Trophoblast cell (in vitro differentiated cells and primary cell): ENCODE measurements around the gene CWF19L1.

Source experiments
- DNase-seq, 2 donors: peaks; one replicate each; pipeline ENCODE4 v3.0.0-alpha.2; 2016
- H2AFZ ChIP-seq: 2 replicates; pipeline ENCODE4 v1.6.1; 2013; ENCODE audit warnings: low read length, moderate library complexity, mild to moderate bottlenecking; ENCODE audit not compliant: insufficient read depth, poor library complexity
- H2AK5ac ChIP-seq: 2 replicates; pipeline ENCODE4 v1.6.1; 2013; ENCODE audit warnings: mild to moderate bottlenecking, low read length
- H2BK120ac ChIP-seq: 2 replicates; pipeline ENCODE4 v1.6.1; 2013; ENCODE audit warnings: low read length, mild to moderate bottlenecking, moderate library complexity; ENCODE audit not compliant: insufficient read depth, poor library complexity
- H2BK12ac ChIP-seq: 2 replicates; pipeline ENCODE4 v1.6.1; 2013; ENCODE audit warnings: mild to moderate bottlenecking, low read length, moderate library complexity
- H2BK5ac ChIP-seq: 2 replicates; pipeline ENCODE4 v1.6.1; 2013; ENCODE audit warnings: low read length, low read depth, moderate library complexity, mild to moderate bottlenecking; ENCODE audit not compliant: poor library complexity
- H3K14ac ChIP-seq: 2 replicates; pipeline ENCODE4 v1.6.1; 2013; ENCODE audit warnings: mild to moderate bottlenecking, low read length
- H3K18ac ChIP-seq: 2 replicates; pipeline ENCODE4 v1.6.1; 2013; ENCODE audit warnings: mild to moderate bottlenecking, low read length
- H3K23ac ChIP-seq: 2 replicates; pipeline ENCODE4 v1.6.1; 2013; ENCODE audit warnings: low read length
- H3K27ac ChIP-seq: 2 replicates; pipeline ENCODE4 v1.5.1; 2013; ENCODE audit warnings: low read depth, mild to moderate bottlenecking, inconsistent platforms, low read length, moderate library complexity
- H3K27me3 ChIP-seq: 2 replicates; pipeline ENCODE4 v1.6.1; 2013; ENCODE audit warnings: inconsistent platforms, mild to moderate bottlenecking, low read length, moderate library complexity; ENCODE audit not compliant: insufficient read depth
- H3K36me3 ChIP-seq, 2 experiments: 1 replicate in 1 of 2; 2 replicates in 1 of 2; pipeline ENCODE4 v1.6.1; 2013; ENCODE audit warnings: low read length in 2 of 2, mild to moderate bottlenecking in 2 of 2, moderate library complexity in 1 of 2; ENCODE audit not compliant: insufficient read depth in 2 of 2, control insufficient read depth in 1 of 2
- H3K4ac ChIP-seq: 2 replicates; pipeline ENCODE4 v1.6.1; 2013; ENCODE audit warnings: low read depth, mild to moderate bottlenecking, low read length, moderate library complexity
- H3K4me1 ChIP-seq, 2 experiments: 1 replicate in 1 of 2; 2 replicates in 1 of 2; pipeline ENCODE4 v1.6.1; 2013; ENCODE audit warnings: low read length in 2 of 2, mild to moderate bottlenecking in 2 of 2, moderate library complexity in 1 of 2; ENCODE audit not compliant: insufficient read depth in 2 of 2, control insufficient read depth in 1 of 2
- H3K4me2 ChIP-seq: 2 replicates; pipeline ENCODE4 v1.6.1; 2013; ENCODE audit warnings: inconsistent platforms, mild to moderate bottlenecking, low read length, moderate library complexity
- H3K4me3 ChIP-seq: 2 replicates; pipeline ENCODE4 v1.5.1; 2013; ENCODE audit warnings: mild to moderate bottlenecking, low read depth, low read length, inconsistent platforms
- H3K79me1 ChIP-seq: one replicate; pipeline ENCODE4 v1.6.1; 2013; ENCODE audit warnings: low read length
- H3K79me2 ChIP-seq: 2 replicates; pipeline ENCODE4 v1.6.1; 2013; ENCODE audit warnings: low read length, mild to moderate bottlenecking; ENCODE audit not compliant: control insufficient read depth, insufficient read depth, poor library complexity
- H3K9ac ChIP-seq: 2 replicates; pipeline ENCODE4 v1.6.1; 2013; ENCODE audit warnings: mild to moderate bottlenecking, low read length
- H3K9me3 ChIP-seq: 2 replicates; pipeline ENCODE4 v1.6.1; 2013; ENCODE audit warnings: low read depth, mild to moderate bottlenecking, control low read depth, inconsistent platforms, low read length; ENCODE audit not compliant: insufficient read depth
- H4K12ac ChIP-seq: 2 replicates; pipeline ENCODE4 v1.6.1; 2013; ENCODE audit warnings: low read depth, mild to moderate bottlenecking, low read length, moderate library complexity
- H4K8ac ChIP-seq: 2 replicates; pipeline ENCODE4 v1.6.1; 2013; ENCODE audit warnings: low read depth, mild to moderate bottlenecking, low read length, moderate library complexity
- H4K91ac ChIP-seq: one replicate; pipeline ENCODE4 v1.6.1; 2013; ENCODE audit warnings: low read depth, mild to moderate bottlenecking, low read length, moderate library complexity
- WGBS: extraction: QIAGEN DNeasy Blood & Tissue Kit; methylation state at CpG from one replicate; pipeline ENCODE4 v1.1.7; 2013; ENCODE audit warnings: missing lambda C conversion rate; ENCODE audit not compliant: insufficient read length, insufficient coverage; ENCODE audit errors: extremely low coverage; 5-methylcytosine and 5-hydroxymethylcytosine counted together

The CWF19L1 gene

GRCh38 chr10:100192350-100192749 is 75.1 kb downstream of the CWF19L1 start:
- Histone ChIP-seq H2BK5ac (no peak overlapping the region), H3K79me2 (no peaks in the 10 kb centered on the region), H3K79me1 (no peaks in the 10 kb centered on the region), H3K36me3 (peaks cover 6 to 25% of the 10 kb centered on the region in 2 experiments), H2BK12ac (no peak overlapping the region), H4K12ac (no peak overlapping the region), H3K9ac (no peak overlapping the region), H2AFZ (no peak overlapping the region), H3K4me3 (no peak overlapping the region), H3K27me3 (no peaks in the 10 kb centered on the region), H3K18ac (no peak overlapping the region), H3K4me2 (no peak overlapping the region), H3K4ac (no peak overlapping the region), H3K14ac (no peak overlapping the region), H3K27ac (no peak overlapping the region), H2BK120ac (no peak overlapping the region), H3K9me3 (no peaks in the 10 kb centered on the region), H4K8ac (no peak overlapping the region), H3K4me1 (no peaks in the 10 kb centered on the region), H2AK5ac (no peak overlapping the region), H3K23ac (no peak overlapping the region), H4K91ac (no peak overlapping the region)
- WGBS = no CpG with 5 or more reads among the region's 2 CpGs
- DNase-seq = peak in 1 of 2 donors; percentile 12

GRCh38 chr10:100186253-100187212 is 80.9 kb downstream of the CWF19L1 start:
- H3K4me1 ChIP-seq = peaks cover 3 to 7% of the 10 kb centered on the region in 2 experiments
- no peak overlapping the region for H2AK5ac ChIP-seq
- H3K27ac ChIP-seq = peak overlapping the region; percentile 37
- H3K4ac ChIP-seq = peak overlapping the region; percentile 0
- DNase-seq = peak in 1 of 2 donors; percentile 44
- H3K14ac ChIP-seq = peak overlapping the region; percentile 19
- H4K91ac ChIP-seq = peak overlapping the region; percentile 23
- H2BK5ac ChIP-seq = peak overlapping the region; percentile 15
- no peaks in the 10 kb centered on the region for H3K27me3 ChIP-seq
- H3K79me2 ChIP-seq = peaks cover 7% of the 10 kb centered on the region
- H2BK120ac ChIP-seq = no peak overlapping the region
- peak overlapping the region; percentile 39 for H3K18ac ChIP-seq
- H3K9ac ChIP-seq = peak overlapping the region; percentile 72
- peak overlapping the region; percentile 32 for H2AFZ ChIP-seq
- no peak overlapping the region for H2BK12ac ChIP-seq
- peak overlapping the region; percentile 40 for H4K12ac ChIP-seq
- no CpG with 5 or more reads among the region's 28 CpGs for WGBS
- peak overlapping the region; percentile 78 for H3K4me2 ChIP-seq
- H3K23ac ChIP-seq = no peak overlapping the region
- no peaks in the 10 kb centered on the region for H3K9me3 ChIP-seq
- peaks cover 3 to 11% of the 10 kb centered on the region in 2 experiments for H3K36me3 ChIP-seq
- H3K4me3 ChIP-seq = peak overlapping the region; percentile 89
- peaks cover 10% of the 10 kb centered on the region for H3K79me1 ChIP-seq
- peak overlapping the region; percentile 86 for H4K8ac ChIP-seq

- Histone ChIP-seq H3K4ac (peak within 1 kb of the TSS; percentile 80), H3K27ac (peak within 1 kb of the TSS; percentile 73), H3K14ac (peak within 1 kb of the TSS; percentile 86), H3K9ac (peak within 1 kb of the TSS; percentile 86), H3K79me1 (peaks cover 10% of the 10 kb centered on the region), H2BK12ac (peak within 1 kb of the TSS; percentile 39), H3K23ac (no peak within 1 kb of the TSS), H2BK5ac (peak within 1 kb of the TSS; percentile 84), H4K12ac (peak within 1 kb of the TSS; percentile 40), H4K91ac (peak within 1 kb of the TSS; percentile 82), H4K8ac (peak within 1 kb of the TSS; percentile 93), H2AK5ac (peak within 1 kb of the TSS; percentile 40), H3K18ac (peak within 1 kb of the TSS; percentile 86), H3K4me1 (peaks cover 3 to 7% of the 10 kb centered on the region in 2 experiments), H2BK120ac (peak within 1 kb of the TSS; percentile 75), H3K27me3 (no peaks in the 10 kb centered on the region), H3K4me3 (peak within 1 kb of the TSS; percentile 89), H3K36me3 (peaks cover 3 to 6% of the 10 kb centered on the region in 2 experiments), H3K4me2 (peak within 1 kb of the TSS; percentile 78), H2AFZ (peak within 1 kb of the TSS; percentile 93), H3K79me2 (peaks cover 7% of the 10 kb centered on the region), H3K9me3 (no peaks in the 10 kb centered on the region)
- whole genome bisulfite sequencing = no CpG with 5 or more reads among the region's 65 CpGs
- peak; percentile 96 to 99 for DNase-seq
Measured at GRCh38 chr10:100185364-100186252, 81.8 kb downstream of the CWF19L1 start, which contains the start of gene ERLIN1. Gene ERLIN1, minus strand, starts transcription at chr10:100186029. Its CDS starts 403 bp downstream, at chr10:100185626.

GRCh38 chr10:100184840-100185239 is 82.6 kb downstream of the CWF19L1 start:
- H3K79me1 ChIP-seq = peaks cover 10% of the 10 kb centered on the region
- DNase-seq = no peak
- H3K18ac ChIP-seq = no peak overlapping the region
- H3K4me3 ChIP-seq = no peak overlapping the region
- H3K9me3 ChIP-seq = no peaks in the 10 kb centered on the region
- no peak overlapping the region for H2AFZ ChIP-seq
- H3K36me3 ChIP-seq = peaks cover 0 to 2% of the 10 kb centered on the region in 2 experiments
- H3K4me2 ChIP-seq = peak overlapping the region; percentile 78
- H2BK5ac ChIP-seq = no peak overlapping the region
- no peaks in the 10 kb centered on the region for H3K27me3 ChIP-seq
- no peak overlapping the region for H4K12ac ChIP-seq
- H3K27ac ChIP-seq = no peak overlapping the region
- no peak overlapping the region for H4K91ac ChIP-seq
- H2BK120ac ChIP-seq = no peak overlapping the region
- H3K14ac ChIP-seq = no peak overlapping the region
- H2BK12ac ChIP-seq = no peak overlapping the region
- no peak overlapping the region for H3K23ac ChIP-seq
- peaks cover 3 to 7% of the 10 kb centered on the region in 2 experiments for H3K4me1 ChIP-seq
- peaks cover 7% of the 10 kb centered on the region for H3K79me2 ChIP-seq
- no peak overlapping the region for H3K9ac ChIP-seq
- no peak overlapping the region for H3K4ac ChIP-seq
- H2AK5ac ChIP-seq = no peak overlapping the region
- WGBS = no CpG with 5 or more reads among the region's 4 CpGs
- H4K8ac ChIP-seq = no peak overlapping the region
